HG03045 (cell line): ENCODE data around the gene HDAC4.
A peak's percentile ranks its signal among the peaks of the same experiment; 100 is the strongest.

Experiments used
- ATAC-seq: cut with Tn5 transposase; IDR thresholded peaks from one replicate; pipeline ENCODE4 v1.9.1; 2021; ENCODE audit warnings: mild to moderate bottlenecking, moderate library complexity; ENCODE audit not compliant: unreplicated experiment

The HDAC4 gene

DNA sequence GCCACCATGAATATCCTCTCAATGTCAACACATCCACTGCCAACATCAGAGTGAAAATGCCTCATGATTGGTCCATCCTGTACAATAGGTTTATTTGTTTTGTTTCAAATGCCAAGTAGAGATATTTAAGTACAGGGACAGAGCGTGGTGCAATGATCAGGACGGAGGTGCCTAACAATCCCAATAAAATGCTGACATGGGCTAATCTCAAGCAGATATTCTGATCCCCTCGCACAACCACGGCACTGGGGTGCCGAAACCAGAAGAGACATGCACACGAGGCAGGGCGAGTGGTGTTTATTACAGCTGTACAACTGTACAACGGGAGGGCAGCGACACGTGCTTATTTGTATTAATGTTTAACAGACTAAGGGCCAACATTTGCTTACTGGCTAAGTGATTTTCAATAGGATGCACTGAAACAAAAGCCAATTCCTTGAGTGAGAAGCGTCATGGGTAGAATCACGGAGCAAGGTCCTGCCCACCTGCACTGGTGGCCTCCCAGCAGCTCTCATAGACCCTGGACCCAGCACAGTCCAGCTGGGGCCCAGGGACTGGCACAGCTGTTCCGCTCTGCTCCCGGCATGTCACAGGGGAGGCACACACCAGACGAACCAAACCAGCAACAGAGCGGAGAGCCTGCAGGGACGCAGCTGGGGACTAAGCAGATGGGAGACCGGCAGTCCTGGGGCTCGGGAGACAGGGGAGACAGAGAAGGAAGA lies 101.4 kb downstream of the HDAC4 start:
- no peak for ATAC-seq

- ATAC-seq, result no peak
Measured at GRCh38 chr2:239298116-239298804, 102.6 kb downstream of the HDAC4 start.

GRCh38 chr2:239297142-239298004 lies 103.4 kb downstream of the HDAC4 start:
- no peak for ATAC-seq

DNA sequence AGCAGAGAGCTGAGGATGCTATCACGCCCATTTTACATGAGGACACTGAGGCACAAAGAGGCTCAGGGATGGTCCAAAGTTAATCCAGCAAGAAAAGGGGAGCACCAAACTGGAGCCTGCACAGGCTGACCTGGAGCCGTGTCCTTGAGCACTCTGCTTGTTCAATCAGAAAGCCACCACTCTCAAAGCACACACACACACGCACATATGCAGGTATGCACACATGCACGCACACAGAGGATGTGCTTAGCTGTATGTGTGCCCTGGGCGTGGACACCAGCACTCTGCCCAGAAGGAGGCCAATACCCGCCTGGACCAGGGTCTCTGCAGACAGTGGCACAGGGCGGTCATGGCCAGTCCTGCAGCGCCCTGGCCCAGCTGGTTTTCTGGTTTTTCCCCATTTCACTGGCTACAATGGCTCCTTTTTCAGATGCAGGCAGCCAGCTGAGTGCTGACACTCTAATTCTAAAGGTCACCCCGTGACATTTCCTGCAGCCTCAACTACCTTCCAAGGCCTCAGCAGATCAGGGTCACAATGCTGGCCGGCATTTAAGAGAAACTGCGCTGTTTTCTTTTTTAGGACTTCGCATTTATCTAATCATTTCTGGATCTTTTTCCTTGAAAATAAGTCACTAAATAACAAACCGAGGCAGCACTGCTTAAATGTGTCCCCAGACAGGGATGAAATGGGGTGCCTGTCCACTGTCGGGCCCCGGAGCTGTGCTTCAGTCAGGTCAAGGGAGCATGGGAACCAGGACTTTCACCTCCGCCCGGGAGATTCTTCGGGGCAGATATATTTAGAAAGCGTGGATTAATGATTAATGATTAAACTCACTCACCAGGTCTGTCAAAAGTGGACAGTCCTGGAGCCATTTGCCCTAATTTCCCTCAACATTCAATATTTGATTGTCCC lies 104.5 kb downstream of the HDAC4 start:
- ATAC-seq, result no peak

- ATAC-seq, result no peak
Measured at GRCh38 chr2:239295377-239296019, 105.3 kb downstream of the HDAC4 start.

- ATAC-seq, result no peak
Measured at GRCh38 chr2:239294571-239295054, 106.2 kb downstream of the HDAC4 start.

GRCh38 chr2:239293775-239294430 lies 106.9 kb downstream of the HDAC4 start:
- no peak for ATAC-seq

GRCh38 chr2:239292959-239293774 lies 107.7 kb downstream of the HDAC4 start:
- ATAC-seq, result no peak

- no peak for ATAC-seq
Measured at GRCh38 chr2:239292531-239292930, 108.3 kb downstream of the HDAC4 start.

- no peak for ATAC-seq
Measured at GRCh38 chr2:239291475-239292350, 109.1 kb downstream of the HDAC4 start.

DNA sequence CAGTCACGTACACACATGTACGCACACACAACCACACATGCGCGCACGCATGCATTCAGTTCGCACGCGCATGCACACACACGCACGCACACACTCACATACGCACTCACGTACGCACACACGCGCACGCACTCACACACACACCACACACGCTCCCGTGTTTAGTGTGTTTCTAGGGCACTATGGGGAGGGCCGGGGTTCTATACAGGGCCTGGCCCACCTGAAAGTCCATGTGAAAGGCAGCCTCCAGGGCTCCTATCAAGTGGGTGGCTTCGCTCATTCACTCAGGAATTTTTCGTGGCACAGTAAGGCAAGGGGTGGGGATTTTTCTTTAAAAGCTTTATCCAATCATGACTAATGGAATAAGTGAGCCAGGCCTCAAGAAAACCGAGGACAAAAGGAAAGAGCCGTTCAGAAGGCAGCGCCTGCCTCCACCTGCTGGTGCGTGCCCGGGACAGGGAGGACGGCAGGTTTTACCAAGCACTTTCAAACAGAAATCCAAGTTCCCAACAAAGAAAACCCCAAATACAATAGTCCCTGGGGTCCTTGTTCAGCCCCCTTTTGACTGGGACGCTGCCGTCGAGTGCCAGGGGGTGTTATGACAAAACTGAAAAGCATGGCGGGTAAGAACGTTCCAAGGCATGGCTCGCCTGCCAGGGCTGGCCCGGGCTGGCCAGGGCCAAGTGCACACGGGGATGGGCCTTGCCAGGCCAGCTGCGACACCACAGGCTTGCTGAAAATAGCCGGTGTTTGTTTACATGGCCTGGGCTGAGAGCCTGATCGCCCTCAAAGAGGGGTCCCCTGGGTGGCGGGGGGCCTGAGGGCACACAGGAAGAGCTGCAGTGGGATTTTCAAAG lies 110.0 kb downstream of the HDAC4 start:
- no peak for ATAC-seq

- peak; percentile 2 for ATAC-seq
Measured at GRCh38 chr2:239289545-239289944, 111.3 kb downstream of the HDAC4 start.

- peak; percentile 70 for ATAC-seq
Measured at GRCh38 chr2:239288951-239289511, 111.8 kb downstream of the HDAC4 start.

GRCh38 chr2:239288237-239288636 lies 112.6 kb downstream of the HDAC4 start:
- ATAC-seq, result no peak

GRCh38 chr2:239287461-239287860 lies 113.4 kb downstream of the HDAC4 start:
- no peak for ATAC-seq

- no peak for ATAC-seq
Measured at GRCh38 chr2:239286901-239287300, 113.9 kb downstream of the HDAC4 start.
